Stimulated activated CD4-positive, alpha-beta T cell treated with anti-CD3 and anti-CD28 coated beads, Interleukin-1b, Interleukin-23, amount 100 ng/mL, for 48 hours (primary cell): Measurements from ENCODE around the gene CFAP45.
A peak's percentile ranks its signal among the peaks of the same experiment; 100 is the strongest.

Source experiments
- DNase-seq: peaks from one replicate; pipeline ENCODE4 v3.0.0-alpha.2; 2020

The CFAP45 gene

GRCh38 chr1:159935719-159936272, 35.8 kb upstream of the CFAP45 start:
- DNase-seq = no peak

GRCh38 chr1:159935305-159935704, 35.3 kb upstream of the CFAP45 start:
- no peak for DNase-seq

- no peak for DNase-seq
Observed at GRCh38 chr1:159934136-159935039, 34.4 kb upstream of the CFAP45 start.

GRCh38 chr1:159933347-159933746, 33.4 kb upstream of the CFAP45 start:
- no peak for DNase-seq

- DNase-seq = no peak
Observed at GRCh38 chr1:159932296-159933285, 32.6 kb upstream of the CFAP45 start.

GRCh38 chr1:159931795-159932173, 31.8 kb upstream of the CFAP45 start:
- DNase-seq = no peak

- DNase-seq = no peak
Observed at GRCh38 chr1:159931101-159931794, 31.3 kb upstream of the CFAP45 start.

GRCh38 chr1:159930634-159931033, 30.7 kb upstream of the CFAP45 start:
- no peak for DNase-seq

GRCh38 chr1:159930216-159930615, 30.3 kb upstream of the CFAP45 start:
- no peak for DNase-seq

- no peak for DNase-seq
Observed at GRCh38 chr1:159929155-159930051, 29.4 kb upstream of the CFAP45 start.

- no peak for DNase-seq
Observed at GRCh38 chr1:159928491-159929050, 28.6 kb upstream of the CFAP45 start.

GRCh38 chr1:159927849-159928431, 28.0 kb upstream of the CFAP45 start:
- no peak for DNase-seq

- no peak for DNase-seq
Observed at GRCh38 chr1:159927211-159927848, 27.4 kb upstream of the CFAP45 start.

GRCh38 chr1:159925719-159926078, 25.7 kb upstream of the CFAP45 start:
- DNase-seq = peak; percentile 64

GRCh38 chr1:159924791-159925718, 25.1 kb upstream of the CFAP45 start, which contains the start of gene TAGLN2:
Gene TAGLN2, minus strand, starts transcription at chr1:159925507. Its CDS starts 4,998 bp downstream, at chr1:159920509.
- DNase-seq = peak; percentile 89

- DNase-seq = peak; percentile 63
Observed at GRCh38 chr1:159924025-159924790, 24.2 kb upstream of the CFAP45 start.

- peak; percentile 83 for DNase-seq
Observed at GRCh38 chr1:159923203-159924024, 23.4 kb upstream of the CFAP45 start.
